SK-N-SH (cell line): ENCODE data around the gene UGT1A10.

Source experiments
- CTCF ChIP-seq: fragments of 200-600 bp; sonication (generic); IDR thresholded peaks from 2 replicates; pipeline ENCODE4 v1.6.1; 2017; ENCODE audit warnings: antibody characterized with exemption, mild to moderate bottlenecking, moderate library complexity
- GABPA ChIP-seq: IDR thresholded peaks from 2 replicates; pipeline ENCODE4 v1.4.0; 2012; ENCODE audit warnings: low read depth, mild to moderate bottlenecking
- POLR2AphosphoS5 ChIP-seq: IDR thresholded peaks from 2 replicates; pipeline ENCODE4 v1.6.1; 2012; ENCODE audit warnings: low read depth, low read length

- TF ChIP-seq CTCF = no peak
- no peak for TF ChIP-seq GABPA
- TF ChIP-seq POLR2AphosphoS5 = no peak
These were observed 35.3 kb downstream of the UGT1A10 start, which contains the start of gene UGT1A9 for GRCh38 chr2:233671290-233672161.
